ENCODE measurements around the gene GAS7. TPM values are rescaled to one million over a fixed set of nuclear protein-coding genes. Genes with fewer than 3 reads are reported as not detected.

GAS7 gene
- total and polyA plus RNA-seq, 2 experiments from 2014 or later = 1.9 to 10.7 TPM

- H4K20me1 ChIP-seq (replicated peaks; ENCODE audit: insufficient read depth) = no peaks in the 10 kb centered on the region
- H3K9me2 ChIP-seq (ENCODE audit: insufficient read depth) = no peaks in the 10 kb centered on the region
- Mint-ChIP-seq H3K4me3 (no peak overlapping the region), H3K9me3 (peaks cover 26% of the 10 kb centered on the region), H3K4me1 (peaks cover 24% of the 10 kb centered on the region), H3K27ac (no peak overlapping the region), H3K36me3 (ENCODE audit: low read depth) (no peaks in the 10 kb centered on the region), H3K27me3 (ENCODE audit: insufficient read depth, low read depth, poor library complexity) (peaks cover 7% of the 10 kb centered on the region)
- H3K4me2 ChIP-seq = no peak overlapping the region
- no peaks in the 10 kb centered on the region for H3K36me3 ChIP-seq (ENCODE audit: insufficient read depth)
- TF ChIP-seq EZH2phosphoT487 (IDR thresholded peaks at IDR 0.05; ENCODE audit: unreplicated experiment) = no peak
- no peak for TF ChIP-seq ZNF114 (CRISPR knock-in tag; IDR thresholded peaks at IDR 0.05)
- TF ChIP-seq POLR2AphosphoS5 (IDR thresholded peaks at IDR 0.05; ENCODE audit: low read depth) = no peak
- no peak for TF ChIP-seq CREB1 (CRISPR knock-in tag; IDR thresholded peaks at IDR 0.05; ENCODE audit: low read depth)
- TF ChIP-seq STAT1 (IDR thresholded peaks at IDR 0.05; ENCODE audit: unreplicated experiment) = no peak
- no peak for TF ChIP-seq EZH2 (IDR thresholded peaks at IDR 0.05; ENCODE audit: low read depth, unreplicated experiment)
- TF ChIP-seq, protein P1, sequence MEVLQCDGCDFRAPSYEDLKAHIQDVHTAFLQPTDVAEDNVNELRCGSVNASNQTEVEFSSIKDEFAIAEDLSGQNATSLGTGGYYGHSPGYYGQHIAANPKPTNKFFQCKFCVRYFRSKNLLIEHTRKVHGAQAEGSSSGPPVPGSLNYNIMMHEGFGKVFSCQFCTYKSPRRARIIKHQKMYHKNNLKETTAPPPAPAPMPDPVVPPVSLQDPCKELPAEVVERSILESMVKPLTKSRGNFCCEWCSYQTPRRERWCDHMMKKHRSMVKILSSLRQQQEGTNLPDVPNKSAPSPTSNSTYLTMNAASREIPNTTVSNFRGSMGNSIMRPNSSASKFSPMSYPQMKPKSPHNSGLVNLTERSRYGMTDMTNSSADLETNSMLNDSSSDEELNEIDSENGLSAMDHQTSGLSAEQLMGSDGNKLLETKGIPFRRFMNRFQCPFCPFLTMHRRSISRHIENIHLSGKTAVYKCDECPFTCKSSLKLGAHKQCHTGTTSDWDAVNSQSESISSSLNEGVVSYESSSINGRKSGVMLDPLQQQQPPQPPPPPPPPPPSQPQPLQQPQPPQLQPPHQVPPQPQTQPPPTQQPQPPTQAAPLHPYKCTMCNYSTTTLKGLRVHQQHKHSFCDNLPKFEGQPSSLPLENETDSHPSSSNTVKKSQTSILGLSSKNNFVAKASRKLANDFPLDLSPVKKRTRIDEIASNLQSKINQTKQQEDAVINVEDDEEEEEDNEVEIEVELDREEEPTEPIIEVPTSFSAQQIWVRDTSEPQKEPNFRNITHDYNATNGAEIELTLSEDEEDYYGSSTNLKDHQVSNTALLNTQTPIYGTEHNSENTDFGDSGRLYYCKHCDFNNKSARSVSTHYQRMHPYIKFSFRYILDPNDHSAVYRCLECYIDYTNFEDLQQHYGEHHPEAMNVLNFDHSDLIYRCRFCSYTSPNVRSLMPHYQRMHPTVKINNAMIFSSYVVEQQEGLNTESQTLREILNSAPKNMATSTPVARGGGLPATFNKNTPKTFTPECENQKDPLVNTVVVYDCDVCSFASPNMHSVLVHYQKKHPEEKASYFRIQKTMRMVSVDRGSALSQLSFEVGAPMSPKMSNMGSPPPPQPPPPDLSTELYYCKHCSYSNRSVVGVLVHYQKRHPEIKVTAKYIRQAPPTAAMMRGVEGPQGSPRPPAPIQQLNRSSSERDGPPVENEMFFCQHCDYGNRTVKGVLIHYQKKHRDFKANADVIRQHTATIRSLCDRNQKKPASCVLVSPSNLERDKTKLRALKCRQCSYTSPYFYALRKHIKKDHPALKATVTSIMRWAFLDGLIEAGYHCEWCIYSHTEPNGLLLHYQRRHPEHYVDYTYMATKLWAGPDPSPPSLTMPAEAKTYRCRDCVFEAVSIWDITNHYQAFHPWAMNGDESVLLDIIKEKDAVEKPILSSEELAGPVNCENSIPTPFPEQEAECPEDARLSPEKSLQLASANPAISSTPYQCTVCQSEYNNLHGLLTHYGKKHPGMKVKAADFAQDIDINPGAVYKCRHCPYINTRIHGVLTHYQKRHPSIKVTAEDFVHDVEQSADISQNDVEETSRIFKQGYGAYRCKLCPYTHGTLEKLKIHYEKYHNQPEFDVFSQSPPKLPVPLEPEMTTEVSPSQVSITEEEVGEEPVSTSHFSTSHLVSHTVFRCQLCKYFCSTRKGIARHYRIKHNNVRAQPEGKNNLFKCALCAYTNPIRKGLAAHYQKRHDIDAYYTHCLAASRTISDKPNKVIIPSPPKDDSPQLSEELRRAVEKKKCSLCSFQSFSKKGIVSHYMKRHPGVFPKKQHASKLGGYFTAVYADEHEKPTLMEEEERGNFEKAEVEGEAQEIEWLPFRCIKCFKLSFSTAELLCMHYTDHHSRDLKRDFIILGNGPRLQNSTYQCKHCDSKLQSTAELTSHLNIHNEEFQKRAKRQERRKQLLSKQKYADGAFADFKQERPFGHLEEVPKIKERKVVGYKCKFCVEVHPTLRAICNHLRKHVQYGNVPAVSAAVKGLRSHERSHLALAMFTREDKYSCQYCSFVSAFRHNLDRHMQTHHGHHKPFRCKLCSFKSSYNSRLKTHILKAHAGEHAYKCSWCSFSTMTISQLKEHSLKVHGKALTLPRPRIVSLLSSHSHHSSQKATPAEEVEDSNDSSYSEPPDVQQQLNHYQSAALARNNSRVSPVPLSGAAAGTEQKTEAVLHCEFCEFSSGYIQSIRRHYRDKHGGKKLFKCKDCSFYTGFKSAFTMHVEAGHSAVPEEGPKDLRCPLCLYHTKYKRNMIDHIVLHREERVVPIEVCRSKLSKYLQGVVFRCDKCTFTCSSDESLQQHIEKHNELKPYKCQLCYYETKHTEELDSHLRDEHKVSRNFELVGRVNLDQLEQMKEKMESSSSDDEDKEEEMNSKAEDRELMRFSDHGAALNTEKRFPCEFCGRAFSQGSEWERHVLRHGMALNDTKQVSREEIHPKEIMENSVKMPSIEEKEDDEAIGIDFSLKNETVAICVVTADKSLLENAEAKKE (CRISPR knock-in tag; IDR thresholded peaks at IDR 0.05) = no peak
- TF ChIP-seq JUNB (IDR thresholded peaks at IDR 0.05; ENCODE audit: unreplicated experiment) = no peak
- TF ChIP-seq ZNF331 (CRISPR knock-in tag; IDR thresholded peaks at IDR 0.05; ENCODE audit: low read depth) = no peak
- TF ChIP-seq, protein P2, sequence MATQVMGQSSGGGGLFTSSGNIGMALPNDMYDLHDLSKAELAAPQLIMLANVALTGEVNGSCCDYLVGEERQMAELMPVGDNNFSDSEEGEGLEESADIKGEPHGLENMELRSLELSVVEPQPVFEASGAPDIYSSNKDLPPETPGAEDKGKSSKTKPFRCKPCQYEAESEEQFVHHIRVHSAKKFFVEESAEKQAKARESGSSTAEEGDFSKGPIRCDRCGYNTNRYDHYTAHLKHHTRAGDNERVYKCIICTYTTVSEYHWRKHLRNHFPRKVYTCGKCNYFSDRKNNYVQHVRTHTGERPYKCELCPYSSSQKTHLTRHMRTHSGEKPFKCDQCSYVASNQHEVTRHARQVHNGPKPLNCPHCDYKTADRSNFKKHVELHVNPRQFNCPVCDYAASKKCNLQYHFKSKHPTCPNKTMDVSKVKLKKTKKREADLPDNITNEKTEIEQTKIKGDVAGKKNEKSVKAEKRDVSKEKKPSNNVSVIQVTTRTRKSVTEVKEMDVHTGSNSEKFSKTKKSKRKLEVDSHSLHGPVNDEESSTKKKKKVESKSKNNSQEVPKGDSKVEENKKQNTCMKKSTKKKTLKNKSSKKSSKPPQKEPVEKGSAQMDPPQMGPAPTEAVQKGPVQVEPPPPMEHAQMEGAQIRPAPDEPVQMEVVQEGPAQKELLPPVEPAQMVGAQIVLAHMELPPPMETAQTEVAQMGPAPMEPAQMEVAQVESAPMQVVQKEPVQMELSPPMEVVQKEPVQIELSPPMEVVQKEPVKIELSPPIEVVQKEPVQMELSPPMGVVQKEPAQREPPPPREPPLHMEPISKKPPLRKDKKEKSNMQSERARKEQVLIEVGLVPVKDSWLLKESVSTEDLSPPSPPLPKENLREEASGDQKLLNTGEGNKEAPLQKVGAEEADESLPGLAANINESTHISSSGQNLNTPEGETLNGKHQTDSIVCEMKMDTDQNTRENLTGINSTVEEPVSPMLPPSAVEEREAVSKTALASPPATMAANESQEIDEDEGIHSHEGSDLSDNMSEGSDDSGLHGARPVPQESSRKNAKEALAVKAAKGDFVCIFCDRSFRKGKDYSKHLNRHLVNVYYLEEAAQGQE (IDR thresholded peaks at IDR 0.05; ENCODE audit: unreplicated experiment) = no peak
- no peak for TF ChIP-seq ETS1 (IDR thresholded peaks at IDR 0.05)
- TF ChIP-seq NANOG (IDR thresholded peaks at IDR 0.05; ENCODE audit: borderline replicate concordance) = no peak
- no peak for TF ChIP-seq CTCF (conservative IDR thresholded peaks at IDR 0.05; ENCODE audit: low read depth in 2 of 2)
- H2AFZ ChIP-seq = no peak overlapping the region
- no peaks in the 10 kb centered on the region for H3K27me3 ChIP-seq (ENCODE audit: insufficient read depth)
- ATAC-seq (no peak), DNase-seq (ENCODE audit: low spot score) (no peak)
- H3K4me3 ChIP-seq = no peak overlapping the region
- H3K27ac ChIP-seq (ENCODE audit: low read depth) = no peak overlapping the region
- no peaks in the 10 kb centered on the region for H3K4me1 ChIP-seq (ENCODE audit: insufficient read depth)
- H3K79me2 ChIP-seq (replicated peaks; ENCODE audit: insufficient read depth) = no peaks in the 10 kb centered on the region
- no peaks in the 10 kb centered on the region for H3F3A ChIP-seq (replicated peaks; ENCODE audit: low read depth)
Observed at GRCh38 chr17:10061111-10061845, 137.1 kb downstream of the GAS7 start.
